Loucy (cell line): ENCODE measurements around the gene UBR4.

ENCODE experiments used
- CTCF ChIP-seq: fragments of 200-600 bp; sonication (generic); conservative IDR thresholded peaks from 2 replicates; pipeline ENCODE4 v1.5.1; 2014; ENCODE audit warnings: mild to moderate bottlenecking, antibody characterized with exemption, low read length
- EZH2phosphoT487 ChIP-seq: fragments of 200-600 bp; IDR thresholded peaks from 2 replicates; pipeline ENCODE4 v1.6.1; 2018; ENCODE audit warnings: antibody characterized with exemption, mild to moderate bottlenecking, moderate library complexity, borderline replicate concordance

- no peak for TF ChIP-seq CTCF
- no peak for TF ChIP-seq EZH2phosphoT487
These were observed 10.6 kb downstream of the UBR4 start for GRCh38 chr1:19199329-19199968.
